ENCODE measurements around the gene PPP2R5E.

DNA sequence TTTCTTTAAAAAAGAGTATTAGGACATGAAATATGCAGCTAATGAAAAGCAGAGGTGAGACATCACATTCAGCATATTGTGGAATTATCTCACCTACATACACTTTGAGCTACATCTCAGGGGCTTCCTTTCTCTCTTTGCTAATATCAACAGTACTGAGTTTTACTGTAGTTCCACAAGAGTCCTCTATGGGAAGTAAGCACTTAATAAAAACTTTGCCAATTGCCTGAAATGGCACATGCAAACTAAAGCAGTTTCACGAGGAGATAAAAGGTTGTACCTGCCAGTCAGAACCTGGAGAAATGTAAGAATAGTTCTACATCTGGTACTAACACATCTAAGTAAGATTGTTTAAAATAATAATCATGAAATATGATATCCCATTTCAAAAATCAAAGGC is 150.9 kb downstream of the PPP2R5E start:
- TF ChIP-seq CTCF (IDR thresholded peaks at IDR 0.05) (no peak), POLR2A (IDR thresholded peaks at IDR 0.05) (no peak)
